K562 (cell line): ENCODE measurements around the gene ATM. TPM values are rescaled to one million over a fixed set of nuclear protein-coding genes. Genes with fewer than 3 reads are reported as not detected.

Experiments used
- CCNT2 ChIP-seq: IDR thresholded peaks from 2 replicates; pipeline ENCODE4 v1.6.1; 2011; ENCODE audit warnings: borderline replicate concordance, low read depth, mild to moderate bottlenecking, moderate library complexity, mixed read lengths, low read length; ENCODE audit not compliant: insufficient read length; ENCODE audit errors: extremely low read depth
- CSDE1 ChIP-seq, 2 experiments: fragments of 450-650 bp; IDR thresholded peaks; 2 replicates each; pipeline ENCODE4 v1.6.1; 2016; ENCODE audit warnings: mild to moderate bottlenecking in 1 of 2
- DACH1 ChIP-seq: fragments of 450-650 bp; IDR thresholded peaks from 2 replicates; pipeline ENCODE4 v1.6.1; 2018; ENCODE audit not compliant: partially characterized antibody
- PTTG1 ChIP-seq: fragments of 450-650 bp; IDR thresholded peaks from 2 replicates; pipeline ENCODE4 v1.6.1; 2016; ENCODE audit warnings: low read depth, mild to moderate bottlenecking, missing genetic modification characterization, missing compliant biosample characterization
- RBM34 ChIP-seq: fragments of 200-400 bp; formaldehyde crosslinking; IDR thresholded peaks from 2 replicates; pipeline ENCODE4 v1.6.1; 2018; ENCODE audit warnings: low read length, borderline replicate concordance; ENCODE audit not compliant: insufficient read depth
- ZFP1 ChIP-seq: fragments of 450-650 bp; formaldehyde crosslinking; IDR thresholded peaks from 2 replicates; pipeline ENCODE4 v1.4.0; 2020; ENCODE audit warnings: mild to moderate bottlenecking, mixed read lengths
- ZNF239 ChIP-seq: fragments of 250-450 bp; sonication (Bioruptor Pico); IDR thresholded peaks from 2 replicates; pipeline ENCODE4 v1.4.0; 2020; ENCODE audit warnings: mild to moderate bottlenecking
- ZNF277 ChIP-seq: fragments of 250-450 bp; sonication (Bioruptor Pico); IDR thresholded peaks from 2 replicates; pipeline ENCODE4 v1.8.0; 2022; ENCODE audit warnings: inconsistent platforms, mild to moderate bottlenecking, moderate library complexity, borderline replicate concordance
- ZNF318 ChIP-seq, 2 experiments: fragments of 450-650 bp; IDR thresholded peaks; 2 replicates each; pipeline ENCODE4 v1.6.1; 2016; ENCODE audit warnings: mild to moderate bottlenecking in 2 of 2, borderline replicate concordance in 1 of 2, low read depth in 1 of 2, moderate library complexity in 1 of 2
- ZNF696 ChIP-seq: fragments of 250-450 bp; sonication (Bioruptor Pico); conservative IDR thresholded peaks from 2 replicates; pipeline ENCODE4 v1.4.0; 2020; ENCODE audit warnings: mild to moderate bottlenecking, moderate library complexity
- ZNF780A ChIP-seq: fragments of 250-450 bp; sonication (Bioruptor Pico); IDR thresholded peaks from 2 replicates; pipeline ENCODE4 v1.5.0; 2021; ENCODE audit warnings: mild to moderate bottlenecking
- polyA plus RNA-seq, 8 experiments: library from polyadenylated mRNA; depleted of rRNA in 4 of 8; stranded (reverse) in 5 of 8; unstranded in 3 of 8; fragments of >200 nt; fragmentation: Nextera tagmentation in 2 of 8; fragmentation: Illumina TruSeq in 1 of 8; extraction: Ambion mirVana in 2 of 8; extraction: Trizol in 1 of 8; gene quantifications; 2 replicates each; pipeline versions ENCODE4 v1.2.1 to v1.2.3, GENCODE V29; 2011 to 2014; ENCODE audit warnings: inconsistent platforms in 1 of 8, missing spikeins in 1 of 8
- total RNA-seq, 7 experiments: library from RNA; depleted of rRNA in 6 of 7; stranded (reverse); fragments of >200 nt in 6 of 7; fragmentation: Illumina TruSeq in 2 of 7; extraction: Trizol in 2 of 7; gene quantifications; 2 replicates each; pipeline versions ENCODE4 v1.2.1 to v1.2.3, GENCODE V29; 2011 to 2021; ENCODE audit warnings: low replicate concordance in 1 of 7
- TF ChIP-seq, protein P1 (sequence below): IDR thresholded peaks from 3 replicates; pipeline ENCODE4 v1.6.1; 2011; ENCODE audit warnings: borderline replicate concordance, mild to moderate bottlenecking, moderate library complexity; ENCODE audit not compliant: insufficient read length; ENCODE audit errors: extremely low read depth

ATM gene
- total and polyA plus RNA-seq, 9 of the 15 experiments (the other 6 are each of a cell fraction or from before 2014, with no cell fraction given), result 8.3 to 46.8 (median 26.2) TPM

DNA sequence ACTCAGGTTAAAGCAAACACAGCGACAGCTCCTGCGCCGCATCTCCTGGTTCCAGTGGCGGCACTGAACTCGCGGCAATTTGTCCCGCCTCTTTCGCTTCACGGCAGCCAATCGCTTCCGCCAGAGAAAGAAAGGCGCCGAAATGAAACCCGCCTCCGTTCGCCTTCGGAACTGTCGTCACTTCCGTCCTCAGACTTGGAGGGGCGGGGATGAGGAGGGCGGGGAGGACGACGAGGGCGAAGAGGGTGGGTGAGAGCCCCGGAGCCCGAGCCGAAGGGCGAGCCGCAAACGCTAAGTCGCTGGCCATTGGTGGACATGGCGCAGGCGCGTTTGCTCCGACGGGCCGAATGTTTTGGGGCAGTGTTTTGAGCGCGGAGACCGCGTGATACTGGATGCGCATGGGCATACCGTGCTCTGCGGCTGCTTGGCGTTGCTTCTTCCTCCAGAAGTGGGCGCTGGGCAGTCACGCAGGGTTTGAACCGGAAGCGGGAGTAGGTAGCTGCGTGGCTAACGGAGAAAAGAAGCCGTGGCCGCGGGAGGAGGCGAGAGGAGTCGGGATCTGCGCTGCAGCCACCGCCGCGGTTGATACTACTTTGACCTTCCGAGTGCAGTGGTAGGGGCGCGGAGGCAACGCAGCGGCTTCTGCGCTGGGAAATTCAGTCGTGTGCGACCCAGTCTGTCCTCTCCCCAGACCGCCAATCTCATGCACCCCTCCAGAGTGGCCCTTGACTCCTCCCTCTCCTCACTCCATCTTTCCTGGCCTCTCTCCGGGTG lies at the start of gene ATM, which contains the start of gene NPAT (continued):
- TF ChIP-seq ZNF277 (CRISPR knock-in tag) (no peak), CSDE1 (IDR thresholded peaks at IDR 0.05) (no peak), RBM34 (no peak), PTTG1 (tag) (no peak), DACH1 (no peak), ZNF318 (IDR thresholded peaks at IDR 0.05; ENCODE audit: borderline replicate concordance in 1 of 2, low read depth in 1 of 2) (no peak), ZNF780A (no peak), ZNF696 (no peak), ZNF239 (CRISPR knock-in tag) (no peak), ZFP1 (CRISPR knock-in tag) (no peak), CCNT2 (no peak)
- TF ChIP-seq, protein P1, sequence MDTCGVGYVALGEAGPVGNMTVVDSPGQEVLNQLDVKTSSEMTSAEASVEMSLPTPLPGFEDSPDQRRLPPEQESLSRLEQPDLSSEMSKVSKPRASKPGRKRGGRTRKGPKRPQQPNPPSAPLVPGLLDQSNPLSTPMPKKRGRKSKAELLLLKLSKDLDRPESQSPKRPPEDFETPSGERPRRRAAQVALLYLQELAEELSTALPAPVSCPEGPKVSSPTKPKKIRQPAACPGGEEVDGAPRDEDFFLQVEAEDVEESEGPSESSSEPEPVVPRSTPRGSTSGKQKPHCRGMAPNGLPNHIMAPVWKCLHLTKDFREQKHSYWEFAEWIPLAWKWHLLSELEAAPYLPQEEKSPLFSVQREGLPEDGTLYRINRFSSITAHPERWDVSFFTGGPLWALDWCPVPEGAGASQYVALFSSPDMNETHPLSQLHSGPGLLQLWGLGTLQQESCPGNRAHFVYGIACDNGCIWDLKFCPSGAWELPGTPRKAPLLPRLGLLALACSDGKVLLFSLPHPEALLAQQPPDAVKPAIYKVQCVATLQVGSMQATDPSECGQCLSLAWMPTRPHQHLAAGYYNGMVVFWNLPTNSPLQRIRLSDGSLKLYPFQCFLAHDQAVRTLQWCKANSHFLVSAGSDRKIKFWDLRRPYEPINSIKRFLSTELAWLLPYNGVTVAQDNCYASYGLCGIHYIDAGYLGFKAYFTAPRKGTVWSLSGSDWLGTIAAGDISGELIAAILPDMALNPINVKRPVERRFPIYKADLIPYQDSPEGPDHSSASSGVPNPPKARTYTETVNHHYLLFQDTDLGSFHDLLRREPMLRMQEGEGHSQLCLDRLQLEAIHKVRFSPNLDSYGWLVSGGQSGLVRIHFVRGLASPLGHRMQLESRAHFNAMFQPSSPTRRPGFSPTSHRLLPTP, result no peak
